PC-9 (cell line): ENCODE data around the gene ANO9.

Experiments used
- CTCF ChIP-seq: fragments of 200-600 bp; sonication (generic); conservative IDR thresholded peaks from 2 replicates; pipeline ENCODE4 v1.6.1; 2017; ENCODE audit warnings: mixed run types, antibody characterized with exemption, mild to moderate bottlenecking, moderate library complexity
- EZH2 ChIP-seq: fragments of 200-600 bp; sonication (generic); IDR thresholded peaks from 2 replicates; pipeline ENCODE4 v1.8.0; 2017; ENCODE audit warnings: antibody characterized with exemption, low read depth

- no peak for TF ChIP-seq CTCF
- TF ChIP-seq EZH2, result no peak
These were observed 35.4 kb upstream of the ANO9 start for GRCh38 chr11:477052-477715.
